HEK293T (cell line): Measurements from ENCODE around the gene RUFY2.

Experiments used
- CTCF ChIA-PET: fragments of 350-600 bp; formaldehyde crosslinking; extraction: SDS; loops from one replicate; lab custom pipeline; 2021; ENCODE audit warnings: antibody characterized with exemption, inconsistent platforms; lab: Yijun Ruan, JAX
- POLR2A ChIA-PET: fragments of 350-600 bp; formaldehyde crosslinking; extraction: SDS; loops from one replicate; lab custom pipeline; 2020; ENCODE audit warnings: antibody characterized with exemption, inconsistent platforms; lab: Yijun Ruan, JAX
- DNase-seq: peaks from one replicate; pipeline ENCODE4 v3.0.0; 2012; ENCODE audit warnings: mixed read lengths; ENCODE audit errors: extremely low spot score
- ARNT ChIP-seq: fragments of 450-650 bp; IDR thresholded peaks from 2 replicates; pipeline ENCODE4 v1.6.1; 2017; ENCODE audit warnings: mild to moderate bottlenecking
- BHLHE40 ChIP-seq: fragments of 450-650 bp; IDR thresholded peaks from 2 replicates; pipeline ENCODE4 v1.6.1; 2016; ENCODE audit warnings: mild to moderate bottlenecking, moderate library complexity, borderline replicate concordance
- CTBP1 ChIP-seq: fragments of 450-650 bp; IDR thresholded peaks from 2 replicates; pipeline ENCODE4 v1.6.1; 2016; ENCODE audit warnings: borderline replicate concordance
- ELF4 ChIP-seq: fragments of 450-650 bp; IDR thresholded peaks from 2 replicates; pipeline ENCODE4 v1.6.1; 2017; ENCODE audit warnings: antibody characterized with exemption
- FOXA1 ChIP-seq: fragments of 450-650 bp; IDR thresholded peaks from 2 replicates; pipeline ENCODE4 v1.6.1; 2016; ENCODE audit warnings: mild to moderate bottlenecking
- FOXK2 ChIP-seq: fragments of 450-650 bp; IDR thresholded peaks from 2 replicates; pipeline ENCODE4 v1.6.1; 2016; ENCODE audit warnings: mild to moderate bottlenecking
- FOXM1 ChIP-seq: fragments of 450-650 bp; IDR thresholded peaks from 2 replicates; pipeline ENCODE4 v1.6.1; 2017; ENCODE audit warnings: mild to moderate bottlenecking, borderline replicate concordance
- HDGF ChIP-seq: fragments of 450-650 bp; IDR thresholded peaks from 2 replicates; pipeline ENCODE4 v1.6.1; 2017; ENCODE audit warnings: antibody characterized with exemption, borderline replicate concordance
- L3MBTL2 ChIP-seq: fragments of 450-650 bp; conservative IDR thresholded peaks from 2 replicates; pipeline ENCODE4 v1.6.1; 2016; ENCODE audit warnings: mild to moderate bottlenecking
- LEF1 ChIP-seq: fragments of 450-650 bp; IDR thresholded peaks from 2 replicates; pipeline ENCODE4 v1.6.1; 2017; ENCODE audit warnings: mild to moderate bottlenecking, borderline replicate concordance
- NFRKB ChIP-seq: fragments of 450-650 bp; IDR thresholded peaks from 2 replicates; pipeline ENCODE4 v1.6.1; 2016; ENCODE audit warnings: mild to moderate bottlenecking, moderate library complexity
- SP1 ChIP-seq: fragments of 450-650 bp; IDR thresholded peaks from 2 replicates; pipeline ENCODE4 v1.6.1; 2017
- SUZ12 ChIP-seq: fragments of 450-650 bp; IDR thresholded peaks from 2 replicates; pipeline ENCODE4 v1.6.1; 2016; ENCODE audit warnings: mild to moderate bottlenecking
- TARDBP ChIP-seq: fragments of 450-650 bp; IDR thresholded peaks from 2 replicates; pipeline ENCODE4 v1.6.1; 2016
- ZNF384 ChIP-seq: fragments of 450-650 bp; IDR thresholded peaks from 2 replicates; pipeline ENCODE4 v1.6.1; 2016
- TF ChIP-seq, protein P1 (sequence below): fragments of 450-650 bp; IDR thresholded peaks from 2 replicates; pipeline ENCODE4 v1.6.1; 2016

RUFY2 gene

DNA sequence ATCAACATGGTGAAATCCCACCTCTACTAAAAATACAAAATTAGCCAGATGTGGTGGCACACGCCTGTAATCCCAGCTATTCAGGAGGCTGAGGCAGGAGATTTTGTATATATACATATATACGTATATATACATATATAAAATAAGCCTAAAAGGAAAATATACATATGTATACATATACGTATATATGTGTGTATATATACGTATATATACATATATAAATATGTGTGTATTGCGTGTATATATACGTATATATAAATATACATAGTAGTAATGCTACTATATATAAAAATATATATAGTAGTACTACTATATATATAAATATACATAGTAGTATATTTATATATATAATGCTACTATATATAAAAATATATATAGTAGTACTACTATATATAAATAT is 47.9 kb downstream of the RUFY2 start:
- ChIA-PET POLR2A (no interaction called here), CTCF (no interaction called here)
- DNase-seq = no peak

DNA sequence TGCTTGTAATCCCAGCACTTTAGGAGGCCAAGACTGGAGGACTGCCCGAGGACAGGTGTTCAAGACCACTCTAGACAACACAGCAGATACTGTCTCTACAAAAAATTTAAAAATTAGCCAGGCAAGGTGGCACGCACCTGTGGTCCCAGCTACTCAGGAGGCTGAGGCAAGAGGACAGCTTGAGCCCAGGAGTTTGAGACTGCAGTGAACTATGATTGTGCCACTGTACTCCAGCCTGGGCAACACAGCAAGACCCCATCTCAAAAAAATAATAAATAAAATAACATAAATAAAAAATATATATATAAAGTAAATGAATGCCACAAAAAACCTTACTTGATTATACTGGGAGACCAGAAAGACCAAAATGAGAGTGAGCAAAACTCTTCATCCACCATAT is 53.5 kb downstream of the RUFY2 start:
- DNase-seq = no peak
- no peak for TF ChIP-seq LEF1
- no peak for TF ChIP-seq L3MBTL2
- no peak for TF ChIP-seq ZNF384
- no peak for TF ChIP-seq BHLHE40
- no peak for TF ChIP-seq CTBP1
- TF ChIP-seq TARDBP = no peak
- ChIA-PET CTCF (no interaction called here), POLR2A (no interaction called here)

More for the DNA sequence above, 47.9 kb downstream of the RUFY2 start:
- no peak for TF ChIP-seq ZNF384
- TF ChIP-seq TARDBP = no peak
- TF ChIP-seq LEF1 = no peak
- TF ChIP-seq FOXA1 = no peak
- TF ChIP-seq ELF4 = no peak
- no peak for TF ChIP-seq BHLHE40
- no peak for TF ChIP-seq SP1
- TF ChIP-seq FOXM1 = no peak
- TF ChIP-seq CTBP1 = no peak
- TF ChIP-seq L3MBTL2 = no peak

DNA sequence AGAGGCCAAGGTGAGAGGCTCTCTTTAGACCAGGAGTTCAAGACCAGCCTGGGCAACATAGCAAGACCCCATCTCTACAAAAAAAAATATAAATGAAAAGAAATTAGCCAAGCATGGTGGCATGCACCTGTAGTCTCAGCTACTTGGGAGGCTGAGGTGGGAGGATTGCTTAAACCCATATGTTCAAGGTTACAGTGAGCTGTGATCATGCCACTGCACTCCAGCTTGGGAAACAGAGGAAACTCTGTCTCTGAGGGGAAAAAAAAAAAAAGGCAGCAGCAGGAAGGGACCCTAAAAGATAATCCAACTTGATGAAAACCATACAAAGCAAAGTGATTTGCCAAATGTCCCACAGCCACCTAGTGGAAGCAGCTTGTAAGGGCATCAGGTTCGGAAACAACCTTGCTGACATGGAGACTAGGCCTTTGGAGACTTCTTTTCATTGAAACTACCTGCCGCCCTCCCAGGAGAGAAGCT is 58.8 kb downstream of the RUFY2 start:
- peak; percentile 58 for DNase-seq
- ChIA-PET CTCF (interaction anchor here (0.6 to 1.4 kb wide), 9 partner anchors 9 to 405 kb away, joined by 3 to 10 read pairs (median 3); partner anchors contain the start of genes HNRNPH3 and PBLD), POLR2A (interaction anchor here (0.7 to 5.3 kb wide), 3 partner anchors 16 to 510 kb away, joined by 3 to 34 read pairs (median 3); partner anchors contain the start of genes DNAJC12, HNRNPH3 and PBLD)
- TF ChIP-seq ZNF384 (peak; percentile 44; the same call in 1 of the 2 replicates), ELF4 (no peak), ARNT (no peak), NFRKB (no peak)

DNA sequence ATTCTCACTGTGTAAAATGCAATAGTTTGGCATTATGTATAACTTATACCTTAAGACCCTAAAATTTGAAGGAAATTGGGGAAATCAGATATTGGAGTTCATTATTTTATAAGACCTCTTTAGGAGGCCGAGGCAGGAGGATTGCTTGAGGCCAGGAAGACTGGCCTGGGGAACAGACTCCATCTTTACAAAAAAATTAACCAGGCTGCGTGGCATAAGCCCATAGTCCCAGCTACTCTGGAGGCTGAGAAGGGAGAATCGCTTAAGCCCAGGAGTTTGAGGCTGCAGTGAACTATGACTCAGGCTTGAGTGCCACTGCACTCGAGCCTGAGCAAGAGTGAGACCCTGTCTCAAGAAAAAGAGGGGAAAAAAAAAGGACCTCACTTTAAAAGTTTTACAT is 60.3 kb downstream of the RUFY2 start:
- DNase-seq = no peak
- TF ChIP-seq, protein P1, sequence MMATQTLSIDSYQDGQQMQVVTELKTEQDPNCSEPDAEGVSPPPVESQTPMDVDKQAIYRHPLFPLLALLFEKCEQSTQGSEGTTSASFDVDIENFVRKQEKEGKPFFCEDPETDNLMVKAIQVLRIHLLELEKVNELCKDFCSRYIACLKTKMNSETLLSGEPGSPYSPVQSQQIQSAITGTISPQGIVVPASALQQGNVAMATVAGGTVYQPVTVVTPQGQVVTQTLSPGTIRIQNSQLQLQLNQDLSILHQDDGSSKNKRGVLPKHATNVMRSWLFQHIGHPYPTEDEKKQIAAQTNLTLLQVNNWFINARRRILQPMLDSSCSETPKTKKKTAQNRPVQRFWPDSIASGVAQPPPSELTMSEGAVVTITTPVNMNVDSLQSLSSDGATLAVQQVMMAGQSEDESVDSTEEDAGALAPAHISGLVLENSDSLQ = no peak
- TF ChIP-seq FOXA1 (no peak), SP1 (no peak)
- ChIA-PET POLR2A (interaction anchor here (5.3 kb wide), 1 partner anchor 14 kb away, joined by 34 read pairs; the partner anchor contains the start of genes HNRNPH3 and PBLD), CTCF (interaction anchor here (0.8 kb wide), 1 partner anchor 57 kb away, joined by 4 read pairs; no protein-coding TSS in a partner anchor)

DNA sequence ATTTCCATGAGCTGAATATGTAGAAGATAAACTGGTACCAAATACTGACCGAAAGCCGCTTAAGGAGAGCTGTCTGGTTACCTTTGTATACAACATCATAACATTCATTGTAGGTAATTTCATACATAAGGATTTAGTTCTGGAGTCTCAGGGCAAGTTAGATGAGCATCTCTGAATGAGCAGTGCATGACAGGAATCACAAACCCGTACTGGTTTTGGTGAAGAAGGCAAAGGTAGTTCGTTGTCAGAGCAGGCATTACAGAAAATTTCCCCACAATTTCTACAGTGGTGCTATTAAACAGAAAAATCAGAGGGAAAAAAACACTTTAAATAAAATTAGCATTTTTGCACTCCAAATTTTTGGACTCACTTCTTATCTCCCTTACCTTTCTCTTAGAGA is 61.5 kb downstream of the RUFY2 start:
- CTCF ChIA-PET = interaction anchor here (1.3 kb wide), 1 partner anchor 11 kb away, joined by 5 read pairs; no protein-coding TSS in a partner anchor
- POLR2A ChIA-PET = interaction anchor here (5.3 kb wide), 1 partner anchor 13 kb away, joined by 34 read pairs; the partner anchor contains the start of genes HNRNPH3 and PBLD
- no peak for DNase-seq
- TF ChIP-seq HDGF = no peak
- TF ChIP-seq CTBP1 = no peak
- no peak for TF ChIP-seq SP1
- no peak for TF ChIP-seq SUZ12
- no peak for TF ChIP-seq BHLHE40
- no peak for TF ChIP-seq ELF4
- TF ChIP-seq ZNF384 = no peak
- TF ChIP-seq LEF1 = no peak
- TF ChIP-seq FOXK2 = no peak
- no peak for TF ChIP-seq FOXM1
- no peak for TF ChIP-seq ARNT
- TF ChIP-seq L3MBTL2 = no peak

DNA sequence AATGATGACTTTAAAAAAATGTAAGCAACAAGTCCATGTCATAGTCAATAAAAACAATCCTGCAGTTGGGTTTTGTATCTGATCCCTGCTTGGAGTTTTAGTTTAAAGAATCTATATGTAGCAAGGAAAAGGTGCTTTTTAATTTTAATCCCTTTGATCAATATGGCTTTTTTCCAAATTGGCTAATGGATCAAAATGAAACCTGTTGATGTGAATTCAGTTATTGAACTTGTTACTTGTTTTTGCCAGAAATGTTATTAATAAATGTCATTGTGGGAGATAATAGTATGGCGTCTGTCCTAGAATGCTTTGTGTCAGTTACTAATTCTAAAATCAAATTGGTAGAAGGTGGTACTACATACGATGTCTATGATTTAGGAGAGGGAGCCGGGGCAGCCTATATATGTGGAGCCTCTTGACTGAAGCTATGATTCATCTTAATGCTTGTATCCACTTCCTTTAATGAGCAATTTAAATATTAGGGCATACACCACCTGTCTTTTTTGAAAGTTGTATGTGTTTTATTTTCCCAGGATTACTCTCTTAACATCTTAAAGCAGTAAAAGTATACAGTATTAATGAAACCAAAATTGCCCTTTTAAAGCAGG is 64.1 kb downstream of the RUFY2 start:
- no peak for TF ChIP-seq ELF4
- no peak for TF ChIP-seq FOXM1
- no peak for TF ChIP-seq CTBP1
- TF ChIP-seq, protein P1 = no peak
- POLR2A ChIA-PET = interaction anchor here (1.3 to 2.0 kb wide), 2 partner anchors 11 kb away, joined by 4 to 7 read pairs; partner anchors contain the start of gene HNRNPH3
- CTCF ChIA-PET = no interaction called here
- DNase-seq = no peak

DNA sequence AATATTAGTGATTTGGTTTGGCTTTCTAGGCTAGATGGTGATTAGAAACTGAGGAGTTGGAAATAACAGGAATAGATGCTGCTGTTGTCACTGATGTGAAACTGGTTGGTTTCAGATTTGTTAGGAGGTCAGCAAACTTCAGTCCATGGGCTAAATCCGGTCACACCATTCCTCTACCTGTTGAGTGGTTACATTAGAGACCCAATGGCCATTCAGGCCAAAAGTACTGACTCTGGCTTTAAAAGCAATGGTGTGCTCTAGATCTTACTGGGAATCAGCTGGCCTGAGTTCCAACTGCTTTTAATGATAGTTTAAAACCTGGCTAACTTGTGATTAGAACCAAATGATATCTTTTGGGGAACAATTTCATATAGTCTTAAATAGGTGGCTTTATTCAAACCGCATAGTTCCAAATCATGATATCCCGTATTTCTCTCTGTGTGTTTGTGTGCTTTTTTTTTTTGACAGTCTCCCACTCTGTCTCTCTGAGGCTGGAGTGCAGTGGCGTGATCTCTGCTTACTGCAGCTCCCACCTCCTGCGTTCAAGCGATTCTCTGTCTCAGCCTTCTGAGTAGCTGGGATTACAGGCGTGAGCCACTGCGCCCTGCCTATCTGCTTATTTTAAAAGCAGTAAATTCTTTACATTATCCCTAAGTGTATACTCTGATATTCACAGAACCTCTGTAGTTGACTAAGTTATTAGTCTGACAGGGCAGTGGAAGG is 66.6 kb downstream of the RUFY2 start:
- no peak for TF ChIP-seq CTBP1
- no peak for TF ChIP-seq ELF4
- TF ChIP-seq SP1 = no peak
- TF ChIP-seq, protein P1 = no peak
- TF ChIP-seq ZNF384 = no peak
- no peak for TF ChIP-seq LEF1
- TF ChIP-seq ARNT = no peak
- TF ChIP-seq TARDBP = no peak
- DNase-seq = no peak
- POLR2A ChIA-PET = interaction anchor here (1.1 kb wide), 1 partner anchor 8 kb away, joined by 5 read pairs; the partner anchor contains the start of gene PBLD
- CTCF ChIA-PET = interaction anchor here (1.3 kb wide), 1 partner anchor 9 kb away, joined by 4 read pairs; no protein-coding TSS in a partner anchor
